OCI-LY7 (cell line): ENCODE data around the gene TNS1. TPM values are rescaled to one million over a fixed set of nuclear protein-coding genes. Genes with fewer than 3 reads are reported as not detected.

Experiments
- BruUV-seq: library from RNA; stranded (reverse); fragments of 400-500 nt; replicated peaks from 2 replicates; lab custom pipeline; 2021; lab: Mats Ljungman, UMichigan
- CTCF ChIA-PET: fragments of 300-600 bp; sonication (Branson Sonifier 250); formaldehyde crosslinking; loops from one replicate; lab custom pipeline; 2022; ENCODE audit warnings: antibody characterized with exemption; ENCODE audit not compliant: unreplicated experiment; lab: Charles Lee
- POLR2A ChIA-PET: fragments of 300-600 bp; sonication (Branson Sonifier 250); formaldehyde crosslinking; loops from one replicate; lab custom pipeline; 2022; ENCODE audit warnings: antibody characterized with exemption; lab: Charles Lee
- DNase-seq: peaks from one replicate; pipeline ENCODE4 v3.0.0-alpha.2; 2015; ENCODE audit warnings: low spot score
- H2AFZ ChIP-seq: fragments of 200-600 bp; sonication (generic), shearing (Covaris generic); 2 replicates; pipeline ENCODE4 v1.6.1; 2014; ENCODE audit warnings: mild to moderate bottlenecking, antibody characterized with exemption, low read length, moderate library complexity
- H3K27ac ChIP-seq: fragments of 200-600 bp; sonication (generic); 2 replicates; pipeline ENCODE4 v1.5.1; 2014; ENCODE audit warnings: mixed run types, low read depth, mild to moderate bottlenecking, moderate library complexity, low read length, inconsistent platforms; ENCODE audit not compliant: poor library complexity, severe bottlenecking
- H3K36me3 ChIP-seq: fragments of 200-600 bp; sonication (generic); 2 replicates; pipeline ENCODE4 v1.6.1; 2014; ENCODE audit warnings: mild to moderate bottlenecking, antibody characterized with exemption, low read length, moderate library complexity, mixed read lengths; ENCODE audit not compliant: insufficient read depth
- H3K4me1 ChIP-seq: fragments of 200-600 bp; sonication (generic); 2 replicates; pipeline ENCODE4 v1.5.1; 2014; ENCODE audit warnings: mild to moderate bottlenecking, low read length; ENCODE audit not compliant: insufficient read depth, poor library complexity, severe bottlenecking
- H3K4me2 ChIP-seq: fragments of 200-600 bp; sonication (generic); 2 replicates; pipeline ENCODE4 v1.6.1; 2014; ENCODE audit warnings: mild to moderate bottlenecking, low read length
- H3K4me3 ChIP-seq: fragments of 200-600 bp; sonication (generic); 2 replicates; pipeline ENCODE4 v1.5.1; 2014; ENCODE audit warnings: mild to moderate bottlenecking, low read depth, low read length; ENCODE audit not compliant: poor library complexity, severe bottlenecking
- H3K79me2 ChIP-seq: fragments of 200-600 bp; sonication (generic); 2 replicates; pipeline ENCODE4 v1.6.1; 2016; ENCODE audit warnings: low read depth, mild to moderate bottlenecking, low read length, moderate library complexity, mixed read lengths; ENCODE audit not compliant: insufficient read depth
- H3K9me2 ChIP-seq: fragments of 200-600 bp; sonication (generic); 2 replicates; pipeline ENCODE4 v1.6.1; 2016; ENCODE audit warnings: mild to moderate bottlenecking, low read length, mixed read lengths; ENCODE audit not compliant: insufficient read depth
- H3K9me3 ChIP-seq: fragments of 200-600 bp; sonication (generic); 2 replicates; pipeline ENCODE4 v1.6.1; 2014; ENCODE audit warnings: mild to moderate bottlenecking, mixed run types, low read length, mixed read lengths
- H4K20me1 ChIP-seq: fragments of 200-600 bp; sonication (generic); 2 replicates; pipeline ENCODE4 v1.6.1; 2014; ENCODE audit warnings: mild to moderate bottlenecking, antibody characterized with exemption, low read length, moderate library complexity, mixed read lengths; ENCODE audit not compliant: insufficient read depth
- CTCF ChIP-seq: fragments of 200-600 bp; sonication (generic); conservative IDR thresholded peaks from 2 replicates; pipeline ENCODE4 v1.5.1; 2014; ENCODE audit warnings: mild to moderate bottlenecking, antibody characterized with exemption, low read length, moderate library complexity, mixed read lengths
- EZH2phosphoT487 ChIP-seq: fragments of 200-600 bp; sonication (generic); IDR thresholded peaks from 2 replicates; pipeline ENCODE4 v1.6.1; 2018; ENCODE audit warnings: low read depth, borderline replicate concordance, mild to moderate bottlenecking, mixed run types, antibody characterized with exemption, low read length, moderate library complexity, mixed read lengths
- intact Hi-C: fragments of 100-400 bp; cut with micrococcal nuclease; formaldehyde crosslinking; loops from one replicate; pipeline ENCODE4 v1.10.0; 2022; ENCODE audit not compliant: unreplicated experiment
- total RNA-seq, 2 experiments: library from RNA; depleted of rRNA in 1 of 2; stranded (reverse); fragments of >200 nt in 1 of 2; shearing (Covaris generic) in 1 of 2; gene quantifications; 2 replicates each; pipeline ENCODE4 v1.2.3, GENCODE V29; 2014 to 2022

TNS1 gene
- total RNA-seq, 2 experiments from 2014 or later = not detected

- no peak for DNase-seq
- no peak overlapping the region for H3K4me3 ChIP-seq
- H3K4me1 ChIP-seq = no peaks in the 10 kb centered on the region
- no peak overlapping the region for H2AFZ ChIP-seq
- intact Hi-C loops = no loop called here
- H3K36me3 ChIP-seq = no peaks in the 10 kb centered on the region
- no peaks in the 10 kb centered on the region for H4K20me1 ChIP-seq
- POLR2A ChIA-PET = no interaction called here
- no peaks in the 10 kb centered on the region for H3K9me3 ChIP-seq
- no peaks in the 10 kb centered on the region for H3K9me2 ChIP-seq
- TF ChIP-seq EZH2phosphoT487 (no peak), CTCF (no peak)
- CTCF ChIA-PET = interaction anchor here (1.0 kb wide), 1 partner anchor 1164 kb away, joined by 3 read pairs; no protein-coding TSS in a partner anchor
- no peak overlapping the region for H3K27ac ChIP-seq
- no peak overlapping the region for H3K4me2 ChIP-seq
- H3K79me2 ChIP-seq = no peaks in the 10 kb centered on the region
- BruUV-seq = no TSS peak
Observed at GRCh38 chr2:217873371-217873770, 129.4 kb downstream of the TNS1 start.

GRCh38 chr2:217872319-217872718 is 130.5 kb downstream of the TNS1 start:
- ChIA-PET CTCF (no interaction called here), POLR2A (no interaction called here)
- no peak for DNase-seq
- Histone ChIP-seq H3K4me1 (no peaks in the 10 kb centered on the region), H3K9me3 (no peaks in the 10 kb centered on the region), H3K36me3 (no peaks in the 10 kb centered on the region), H4K20me1 (no peaks in the 10 kb centered on the region), H3K4me3 (no peak overlapping the region), H3K79me2 (no peaks in the 10 kb centered on the region), H2AFZ (no peak overlapping the region), H3K9me2 (no peaks in the 10 kb centered on the region), H3K4me2 (no peak overlapping the region), H3K27ac (no peak overlapping the region)
- no TSS peak for BruUV-seq
- TF ChIP-seq EZH2phosphoT487 = no peak
- TF ChIP-seq CTCF = no peak
- intact Hi-C loops = no loop called here

GRCh38 chr2:217870528-217871011 is 132.2 kb downstream of the TNS1 start:
- no TSS peak for BruUV-seq
- ChIA-PET CTCF (no interaction called here), POLR2A (no interaction called here)
- no peak overlapping the region for H3K4me2 ChIP-seq
- TF ChIP-seq CTCF = no peak
- TF ChIP-seq EZH2phosphoT487 = no peak
- no peak for DNase-seq
- intact Hi-C loops = no loop called here
- no peaks in the 10 kb centered on the region for H3K9me2 ChIP-seq
- H3K4me3 ChIP-seq = no peak overlapping the region
- H3K9me3 ChIP-seq = no peaks in the 10 kb centered on the region
- H2AFZ ChIP-seq = no peak overlapping the region
- H3K79me2 ChIP-seq = no peaks in the 10 kb centered on the region
- no peaks in the 10 kb centered on the region for H3K36me3 ChIP-seq
- H4K20me1 ChIP-seq = no peaks in the 10 kb centered on the region
- H3K27ac ChIP-seq = no peak overlapping the region
- no peaks in the 10 kb centered on the region for H3K4me1 ChIP-seq
